Measurements from ENCODE around the gene TMEM260.
"Not testable (repeated sequence)": the region's sequence is repeated elsewhere in the genome, so short reads cannot be mapped to it uniquely, and the experiment has no call there.

The TMEM260 gene

GRCh38 chr14:56687123-56687522 lies 107.5 kb downstream of the TMEM260 start:
- H3K27me3 ChIP-seq (ENCODE audit: insufficient read depth, low read length, poor library complexity, severe bottlenecking) = no peaks in the 10 kb centered on the region
- H3K4me2 ChIP-seq (ENCODE audit: low read depth, low read length, poor library complexity, severe bottlenecking) = no peak overlapping the region
- no peaks in the 10 kb centered on the region for H3K9me3 ChIP-seq (ENCODE audit: insufficient read depth, low read depth, low read length)
- H3K79me2 ChIP-seq (ENCODE audit: insufficient read depth, low read length) = no peaks in the 10 kb centered on the region
- H3K4me3 ChIP-seq (ENCODE audit: low read length, poor library complexity, severe bottlenecking) = no peak overlapping the region
- TF ChIP-seq, protein P1, sequence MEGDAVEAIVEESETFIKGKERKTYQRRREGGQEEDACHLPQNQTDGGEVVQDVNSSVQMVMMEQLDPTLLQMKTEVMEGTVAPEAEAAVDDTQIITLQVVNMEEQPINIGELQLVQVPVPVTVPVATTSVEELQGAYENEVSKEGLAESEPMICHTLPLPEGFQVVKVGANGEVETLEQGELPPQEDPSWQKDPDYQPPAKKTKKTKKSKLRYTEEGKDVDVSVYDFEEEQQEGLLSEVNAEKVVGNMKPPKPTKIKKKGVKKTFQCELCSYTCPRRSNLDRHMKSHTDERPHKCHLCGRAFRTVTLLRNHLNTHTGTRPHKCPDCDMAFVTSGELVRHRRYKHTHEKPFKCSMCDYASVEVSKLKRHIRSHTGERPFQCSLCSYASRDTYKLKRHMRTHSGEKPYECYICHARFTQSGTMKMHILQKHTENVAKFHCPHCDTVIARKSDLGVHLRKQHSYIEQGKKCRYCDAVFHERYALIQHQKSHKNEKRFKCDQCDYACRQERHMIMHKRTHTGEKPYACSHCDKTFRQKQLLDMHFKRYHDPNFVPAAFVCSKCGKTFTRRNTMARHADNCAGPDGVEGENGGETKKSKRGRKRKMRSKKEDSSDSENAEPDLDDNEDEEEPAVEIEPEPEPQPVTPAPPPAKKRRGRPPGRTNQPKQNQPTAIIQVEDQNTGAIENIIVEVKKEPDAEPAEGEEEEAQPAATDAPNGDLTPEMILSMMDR (conservative IDR thresholded peaks at IDR 0.05; ENCODE audit: low read length) = no peak
- TF ChIP-seq EZH2phosphoT487 (IDR thresholded peaks at IDR 0.05; ENCODE audit: borderline replicate concordance) = no peak
- no peaks in the 10 kb centered on the region for H3F3A ChIP-seq (ENCODE audit: low read depth)
- no peaks in the 10 kb centered on the region for H3K36me3 ChIP-seq (ENCODE audit: insufficient read depth, low read length)
- H3K4me1 ChIP-seq (ENCODE audit: insufficient read depth, low read length, poor library complexity, severe bottlenecking) = no peaks in the 10 kb centered on the region
- H3K9me2 ChIP-seq (replicated peaks; ENCODE audit: low read depth, low read length) = no peaks in the 10 kb centered on the region
- no peak overlapping the region for H2AFZ ChIP-seq (ENCODE audit: low read length)
- H3K9ac ChIP-seq (ENCODE audit: low read depth, low read length, poor library complexity, severe bottlenecking) = no peak overlapping the region
- no peaks in the 10 kb centered on the region for H4K20me1 ChIP-seq (ENCODE audit: insufficient read depth, low read length, poor library complexity, severe bottlenecking)

DNA sequence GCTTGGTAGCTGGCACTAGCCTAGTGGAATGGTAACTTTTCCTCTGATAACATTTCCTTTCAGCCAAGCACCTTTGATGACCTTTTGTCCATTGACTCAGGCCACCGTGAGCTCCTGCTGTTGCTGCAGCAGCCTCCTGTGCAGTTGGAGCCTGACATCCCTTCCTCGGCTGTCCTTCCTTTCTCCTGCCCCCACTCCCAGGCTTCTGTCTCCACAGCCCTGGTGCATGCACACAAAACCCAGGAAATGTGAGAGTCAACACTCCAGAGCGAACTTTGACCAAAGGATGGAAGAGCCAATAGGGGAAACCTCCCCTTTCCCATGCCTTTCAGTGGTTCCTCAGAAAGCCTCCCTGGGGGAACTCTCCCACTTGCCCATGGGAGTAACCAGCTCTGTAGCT lies 115.0 kb downstream of the TMEM260 start:
- no peaks in the 10 kb centered on the region for H3K79me2 ChIP-seq (ENCODE audit: insufficient read depth, low read length)
- H3K4me2 ChIP-seq (ENCODE audit: low read depth, low read length, poor library complexity, severe bottlenecking) = no peak overlapping the region
- H3K9me2 ChIP-seq (replicated peaks; ENCODE audit: low read depth, low read length) = no peaks in the 10 kb centered on the region
- no peak overlapping the region for H2AFZ ChIP-seq (ENCODE audit: low read length)
- no peak overlapping the region for H3K4me3 ChIP-seq (ENCODE audit: low read length, poor library complexity, severe bottlenecking)
- no peaks in the 10 kb centered on the region for H4K20me1 ChIP-seq (ENCODE audit: insufficient read depth, low read length, poor library complexity, severe bottlenecking)
- TF ChIP-seq EZH2phosphoT487 (IDR thresholded peaks at IDR 0.05; ENCODE audit: borderline replicate concordance) = no peak
- TF ChIP-seq, protein P1 (conservative IDR thresholded peaks at IDR 0.05; ENCODE audit: low read length) = no peak
- H3F3A ChIP-seq (ENCODE audit: low read depth) = no peaks in the 10 kb centered on the region
- H3K27me3 ChIP-seq (ENCODE audit: insufficient read depth, low read length, poor library complexity, severe bottlenecking) = no peaks in the 10 kb centered on the region
- H3K9ac ChIP-seq (ENCODE audit: low read depth, low read length, poor library complexity, severe bottlenecking) = no peak overlapping the region
- no peaks in the 10 kb centered on the region for H3K4me1 ChIP-seq (ENCODE audit: insufficient read depth, low read length, poor library complexity, severe bottlenecking)
- no peaks in the 10 kb centered on the region for H3K9me3 ChIP-seq (ENCODE audit: insufficient read depth, low read depth, low read length)
- H3K36me3 ChIP-seq (ENCODE audit: insufficient read depth, low read length) = no peaks in the 10 kb centered on the region

DNA sequence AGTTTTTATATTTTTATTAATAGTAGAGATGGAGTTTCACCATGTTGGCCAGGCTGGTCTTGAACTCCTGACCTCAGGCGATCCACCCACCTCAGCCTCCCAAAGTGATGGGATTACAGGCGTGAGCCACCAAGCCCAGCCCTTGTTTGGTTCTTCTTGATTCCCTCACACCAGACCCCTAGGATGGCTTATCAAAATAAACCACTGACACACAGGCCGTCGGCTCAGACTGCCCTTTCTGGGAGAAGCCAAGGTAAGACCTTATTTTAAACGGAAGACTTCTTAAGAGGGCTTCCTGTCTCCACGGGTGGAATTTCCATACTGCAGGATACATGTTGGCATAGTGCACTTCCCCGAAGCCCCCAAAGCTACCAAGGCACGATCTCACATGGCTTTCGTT lies 115.6 kb downstream of the TMEM260 start:
- not testable (repeated sequence) for H2AFZ ChIP-seq (ENCODE audit: low read length); H3K27me3 ChIP-seq (ENCODE audit: insufficient read depth, low read length, poor library complexity, severe bottlenecking); H3K36me3 ChIP-seq (ENCODE audit: insufficient read depth, low read length); H3K4me3 ChIP-seq (ENCODE audit: low read length, poor library complexity, severe bottlenecking); H3K4me1 ChIP-seq (ENCODE audit: insufficient read depth, low read length, poor library complexity, severe bottlenecking); H3K4me2 ChIP-seq (ENCODE audit: low read depth, low read length, poor library complexity, severe bottlenecking); H4K20me1 ChIP-seq (ENCODE audit: insufficient read depth, low read length, poor library complexity, severe bottlenecking); H3K9me2 ChIP-seq (replicated peaks; ENCODE audit: low read depth, low read length); H3K9ac ChIP-seq (ENCODE audit: low read depth, low read length, poor library complexity, severe bottlenecking); H3K79me2 ChIP-seq (ENCODE audit: insufficient read depth, low read length); H3F3A ChIP-seq (ENCODE audit: low read depth); H3K9me3 ChIP-seq (ENCODE audit: insufficient read depth, low read depth, low read length)
